ENCODE results near the gene RNF34.

The RNF34 gene

DNA sequence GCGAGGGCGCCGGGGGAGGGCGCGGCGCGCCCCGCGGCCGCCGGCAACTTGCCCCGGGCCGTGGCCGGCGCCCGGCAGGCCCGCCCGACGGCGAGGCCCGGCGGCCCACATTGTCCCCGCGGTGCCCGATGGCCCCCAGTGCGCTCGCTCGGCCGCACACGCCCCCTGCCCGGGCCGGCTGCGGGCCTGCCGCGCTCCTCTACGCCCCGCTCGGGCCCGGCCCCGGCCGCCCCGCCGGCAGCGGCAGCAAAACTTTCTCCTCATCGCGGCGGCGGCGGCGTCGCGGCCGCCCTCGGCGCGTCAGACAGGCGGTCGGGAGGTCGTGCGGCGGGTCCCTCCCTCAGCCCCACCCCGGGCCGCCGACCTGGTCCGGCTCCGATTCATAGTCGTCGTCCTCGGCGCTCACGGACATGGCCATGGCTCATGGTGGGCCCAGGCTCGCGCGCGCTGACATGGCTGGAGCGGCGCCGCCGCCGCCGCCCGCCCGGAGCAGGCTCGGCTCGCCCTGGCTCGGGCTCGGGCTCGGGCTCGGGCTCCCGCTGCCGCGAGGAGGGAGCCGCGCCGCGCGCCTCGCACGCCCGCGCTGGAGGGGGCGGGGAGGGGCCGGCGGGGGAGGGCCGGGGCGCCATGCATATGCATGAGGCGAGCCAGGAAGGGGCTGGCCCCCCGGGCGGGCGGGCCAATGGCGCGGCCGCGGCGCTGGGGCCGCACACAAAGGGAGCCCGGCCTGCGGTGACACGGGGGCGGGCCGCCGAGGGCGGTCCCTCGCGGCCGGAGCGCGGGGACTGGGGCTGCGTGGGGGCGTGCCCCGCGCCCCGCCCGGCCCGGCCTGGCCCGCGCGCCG, 67.1 kb downstream of the RNF34 start:
- peak; percentile 73 for DNase-seq (ENCODE audit: low spot score)

- no peak for DNase-seq (ENCODE audit: low spot score)
These were observed 68.0 kb downstream of the RNF34 start for GRCh38 chr12:121467638-121468498.

DNA sequence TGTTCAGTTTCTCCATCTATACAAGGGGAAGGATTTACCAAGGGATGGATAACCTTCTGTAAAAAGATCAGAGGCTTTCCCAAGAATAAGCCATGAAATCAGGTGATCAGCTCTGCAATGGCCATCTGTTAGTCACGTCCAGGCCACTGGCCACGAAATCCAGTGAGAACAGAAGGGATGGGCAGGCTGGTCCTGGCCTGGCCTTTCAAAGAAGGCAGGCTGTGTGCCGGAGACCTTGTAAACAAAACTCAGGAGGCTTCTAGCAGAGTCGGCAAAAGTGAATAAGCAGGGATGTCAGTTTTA, 68.5 kb downstream of the RNF34 start:
- DNase-seq (ENCODE audit: low spot score) = no peak

DNA sequence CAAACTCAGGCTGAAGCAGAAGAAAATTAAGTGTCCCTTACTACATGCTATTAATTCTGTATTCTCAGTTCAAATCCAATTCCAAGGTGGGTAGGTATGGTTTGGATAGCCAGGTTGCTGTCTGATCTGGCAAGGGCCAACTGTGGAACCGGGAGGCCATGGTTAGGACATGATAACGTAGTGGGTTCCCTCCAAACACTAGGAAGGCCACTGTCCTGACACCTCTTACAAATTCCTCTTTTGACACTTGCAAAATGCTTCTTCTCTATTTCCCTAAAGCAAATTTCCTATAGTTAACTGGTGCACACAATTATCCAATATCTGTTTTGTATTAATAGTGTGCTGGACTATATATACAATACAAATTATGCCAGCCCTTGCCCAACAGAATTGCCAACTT, 70.8 kb downstream of the RNF34 start:
- DNase-seq (ENCODE audit: low spot score) = no peak

- DNase-seq (ENCODE audit: low spot score) = no peak
These were observed 72.4 kb downstream of the RNF34 start for GRCh38 chr12:121472150-121472905.

Data from kidney capillary endothelial cell (primary cell).